ENCODE results near the gene FAM193B. TPM values are rescaled to one million over a fixed set of nuclear protein-coding genes. Genes with fewer than 3 reads are reported as not detected.

FAM193B gene
- total and polyA plus RNA-seq, 4 donors, result 14.3 to 31.8 (median 15.8) TPM

- no peaks in the 10 kb centered on the region for H3K27me3 ChIP-seq (ENCODE audit: control insufficient read depth in 4 of 4, insufficient read depth in 4 of 4, low read length in 3 of 4)
- H3K36me3 ChIP-seq (ENCODE audit: control insufficient read depth in 4 of 4, insufficient read depth in 3 of 4, low read depth in 1 of 4, low read length in 3 of 4), result peaks cover 0 to 7% (median 3%) of the 10 kb centered on the region in 4 donors
- H3K4me3 ChIP-seq (ENCODE audit: low read depth in 1 of 3, low read length in 3 of 3), result no peak overlapping the region
- no peak for DNase-seq (ENCODE audit: low spot score)
- H3K4me1 ChIP-seq (ENCODE audit: control insufficient read depth in 4 of 4, insufficient read depth in 4 of 4, low read length in 3 of 4), result peaks cover 10 to 34% (median 19%) of the 10 kb centered on the region in 4 donors
- no peaks in the 10 kb centered on the region for H3K9me3 ChIP-seq (ENCODE audit: control insufficient read depth in 4 of 4, low read length in 3 of 4)
- TF ChIP-seq CTCF (IDR thresholded peaks at IDR 0.05; ENCODE audit: low read depth, low read length, missing input control) (no peak), FOXA1 (IDR thresholded peaks at IDR 0.05) (no peak), SP1 (IDR thresholded peaks at IDR 0.05) (no peak), ATF3 (IDR thresholded peaks at IDR 0.05) (no peak), JUND (IDR thresholded peaks at IDR 0.05) (no peak), FOXA2 (IDR thresholded peaks at IDR 0.05) (no peak), RAD21 (IDR thresholded peaks at IDR 0.05) (no peak)
- 86% methylated on average over 3 of the region's 3 CpGs for WGBS
- no peak overlapping the region for H3K9ac ChIP-seq (ENCODE audit: low read depth in 1 of 2, low read length in 2 of 2)
- H3K27ac ChIP-seq (ENCODE audit: low read depth in 1 of 2, low read length in 2 of 2), result peak overlapping the region in 1 of 2 donors; percentile 26
Observed at GRCh38 chr5:177547736-177548135, 6.6 kb downstream of the FAM193B start.

- Histone ChIP-seq H3K9ac (ENCODE audit: low read depth in 1 of 2, low read length in 2 of 2) (no peak overlapping the region), H3K27ac (ENCODE audit: low read depth in 1 of 2, low read length in 2 of 2) (peak overlapping the region; percentile 67 to 89), H3K4me1 (ENCODE audit: control insufficient read depth in 4 of 4, insufficient read depth in 4 of 4, low read length in 3 of 4) (peaks cover 7 to 27% (median 14%) of the 10 kb centered on the region in 4 donors), H3K27me3 (ENCODE audit: control insufficient read depth in 4 of 4, insufficient read depth in 4 of 4, low read length in 3 of 4) (no peaks in the 10 kb centered on the region), H3K4me3 (ENCODE audit: low read depth in 1 of 3, low read length in 3 of 3) (no peak overlapping the region), H3K9me3 (ENCODE audit: control insufficient read depth in 4 of 4, low read length in 3 of 4) (no peaks in the 10 kb centered on the region), H3K36me3 (ENCODE audit: control insufficient read depth in 4 of 4, insufficient read depth in 3 of 4, low read depth in 1 of 4, low read length in 3 of 4) (peaks cover 0 to 7% (median 2%) of the 10 kb centered on the region in 4 donors)
- WGBS, result 85% methylated on average over 1 of the region's 1 CpG
- TF ChIP-seq FOXA2 (IDR thresholded peaks at IDR 0.05), result peak; percentile 35
- peak; percentile 24 to 36 for TF ChIP-seq RAD21 (IDR thresholded peaks at IDR 0.05)
- TF ChIP-seq FOXA1 (IDR thresholded peaks at IDR 0.05), result peak; percentile 30
- TF ChIP-seq JUND (IDR thresholded peaks at IDR 0.05), result peak; percentile 97 to 99
- TF ChIP-seq NR2F2 (IDR thresholded peaks at IDR 0.05), result no peak
- TF ChIP-seq TAF1 (conservative IDR thresholded peaks at IDR 0.05), result no peak
- TF ChIP-seq ATF3 (IDR thresholded peaks at IDR 0.05), result peak; percentile 90
- TF ChIP-seq CTCF (IDR thresholded peaks at IDR 0.05; ENCODE audit: low read depth, low read length, missing input control), result no peak
- peak; percentile 54 for TF ChIP-seq YY1 (IDR thresholded peaks at IDR 0.05)
- no peak for TF ChIP-seq HNF4G (IDR thresholded peaks at IDR 0.05)
- TF ChIP-seq ZBTB33 (IDR thresholded peaks at IDR 0.05), result peak; percentile 56
- TF ChIP-seq MAX (IDR thresholded peaks at IDR 0.05), result peak; percentile 65
- TF ChIP-seq EGR1 (IDR thresholded peaks at IDR 0.05; ENCODE audit: low read depth in 2 of 2), result no peak
- peak; percentile 51 to 85 for TF ChIP-seq RXRA (IDR thresholded peaks at IDR 0.05)
- peak; percentile 88 for TF ChIP-seq SP1 (IDR thresholded peaks at IDR 0.05)
- peak; percentile 87 to 91 for TF ChIP-seq HNF4A (conservative IDR thresholded peaks at IDR 0.05)
- no peak for TF ChIP-seq GABPA (IDR thresholded peaks at IDR 0.05 in 1 of 2, conservative IDR thresholded peaks at IDR 0.05 in 1 of 2)
- peak; percentile 52 for TF ChIP-seq REST (IDR thresholded peaks at IDR 0.05)
- DNase-seq (ENCODE audit: low spot score), result no peak
Observed at GRCh38 chr5:177546258-177546741, 8.1 kb downstream of the FAM193B start.
